ENCODE results near the gene MSI2. TPM values are rescaled to one million over a fixed set of nuclear protein-coding genes. Genes with fewer than 3 reads are reported as not detected.

Gene MSI2
- total RNA-seq, 1 experiment from 2014 or later: 174 TPM

DNA sequence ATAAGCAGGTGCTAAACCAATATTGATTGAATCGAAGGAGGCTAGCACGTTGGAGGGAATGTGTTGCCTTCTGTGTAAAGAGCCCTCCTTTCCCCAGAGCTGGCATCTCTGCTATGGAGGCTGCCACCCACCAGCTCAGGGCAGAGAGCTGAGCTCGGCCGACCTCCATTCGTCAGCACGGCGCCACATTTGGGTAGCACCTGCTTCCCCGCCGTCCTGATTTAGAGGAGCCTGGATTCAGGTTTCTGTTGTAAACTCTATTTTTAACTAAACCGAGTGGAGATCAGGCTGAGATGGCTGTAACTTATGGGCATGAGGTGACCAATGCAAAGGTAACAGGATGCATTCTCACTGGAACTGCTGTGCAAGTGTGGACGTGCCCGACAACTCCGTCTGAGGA lies 316.3 kb downstream of the MSI2 start:
- Histone ChIP-seq H3K4me1 (no peaks in the 10 kb centered on the region), H3K4me3 (ENCODE audit: low read depth, low read length) (no peak overlapping the region), H3K9me3 (no peaks in the 10 kb centered on the region), H3K36me3 (ENCODE audit: control insufficient read depth, insufficient read depth, low read length) (no peaks in the 10 kb centered on the region; the same call in 1 of the 2 replicates), H3K27me3 (replicated peaks; ENCODE audit: control insufficient read depth, insufficient read depth, low read length) (no peaks in the 10 kb centered on the region)
- TF ChIP-seq CTCF (IDR thresholded peaks at IDR 0.05; ENCODE audit: insufficient read depth in 1 of 2, low read depth in 1 of 2, low read length in 1 of 2, severe bottlenecking in 1 of 2, unreplicated experiment in 1 of 2): no peak
- ChIA-PET POLR2A (no interaction called here), CTCF (interaction anchor here (0.8 kb wide), 1 partner anchor 26 kb away, joined by 3 read pairs; no protein-coding TSS in a partner anchor)
- Mint-ChIP-seq H3K9me3 (ENCODE audit: unreplicated experiment) (no peaks in the 10 kb centered on the region), H3K36me3 (ENCODE audit: insufficient read depth, unreplicated experiment) (peaks cover 43% of the 10 kb centered on the region), H3K4me3 (ENCODE audit: unreplicated experiment) (no peak overlapping the region), H3K4me1 (ENCODE audit: low read depth, unreplicated experiment) (no peaks in the 10 kb centered on the region), H3K27ac (ENCODE audit: unreplicated experiment) (no peak overlapping the region), H3K27me3 (ENCODE audit: insufficient read depth, unreplicated experiment) (no peaks in the 10 kb centered on the region)
- no peak for DNase-seq
- no TSS peak for BruUV-seq (replicated peaks)
- intact Hi-C loops (cut with micrococcal nuclease; ENCODE audit: unreplicated experiment): no loop called here

DNA sequence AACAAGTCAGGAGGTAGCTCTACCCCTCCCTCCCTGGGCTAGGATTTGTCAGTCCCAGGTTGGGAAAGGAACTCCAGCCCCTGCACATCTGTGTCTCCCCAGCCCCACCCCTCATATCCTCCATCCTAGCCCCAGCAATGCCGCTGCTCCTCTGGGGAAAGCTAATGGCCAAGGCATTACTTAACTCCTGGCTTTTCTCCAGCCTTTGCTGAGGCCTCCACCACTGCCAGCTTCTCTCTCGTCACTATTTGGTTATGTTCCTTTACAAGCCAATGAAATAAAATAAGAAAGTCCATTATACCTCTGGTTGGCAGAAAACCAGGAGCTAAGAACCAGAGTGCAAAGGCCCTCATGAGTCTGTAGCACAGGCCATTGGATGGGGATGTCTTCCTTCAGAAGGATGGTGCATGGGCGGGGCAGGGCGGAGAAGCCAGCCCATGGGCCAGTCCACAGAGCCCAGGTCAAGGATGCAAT lies 317.8 kb downstream of the MSI2 start:
- Histone ChIP-seq H3K4me1 (no peaks in the 10 kb centered on the region), H3K27me3 (replicated peaks; ENCODE audit: control insufficient read depth, insufficient read depth, low read length) (no peaks in the 10 kb centered on the region), H3K4me3 (ENCODE audit: low read depth, low read length) (no peak overlapping the region), H3K36me3 (ENCODE audit: control insufficient read depth, insufficient read depth, low read length) (no peaks in the 10 kb centered on the region; the same call in 1 of the 2 replicates), H3K9me3 (no peaks in the 10 kb centered on the region)
- Mint-ChIP-seq H3K36me3 (ENCODE audit: insufficient read depth, unreplicated experiment) (peaks cover 43% of the 10 kb centered on the region), H3K27me3 (ENCODE audit: insufficient read depth, unreplicated experiment) (no peaks in the 10 kb centered on the region), H3K4me1 (ENCODE audit: low read depth, unreplicated experiment) (peaks cover 7% of the 10 kb centered on the region), H3K4me3 (ENCODE audit: unreplicated experiment) (no peak overlapping the region), H3K9me3 (ENCODE audit: unreplicated experiment) (no peaks in the 10 kb centered on the region), H3K27ac (ENCODE audit: unreplicated experiment) (no peak overlapping the region)
- no TSS peak for BruUV-seq (replicated peaks)
- no peak for DNase-seq
- TF ChIP-seq CTCF (IDR thresholded peaks at IDR 0.05; ENCODE audit: insufficient read depth in 1 of 2, low read depth in 1 of 2, low read length in 1 of 2, severe bottlenecking in 1 of 2, unreplicated experiment in 1 of 2): no peak
- POLR2A ChIA-PET: no interaction called here
- CTCF ChIA-PET: no interaction called here
- intact Hi-C loops (cut with micrococcal nuclease; ENCODE audit: unreplicated experiment): no loop called here

- Mint-ChIP-seq H3K9me3 (ENCODE audit: unreplicated experiment) (no peaks in the 10 kb centered on the region), H3K4me1 (ENCODE audit: low read depth, unreplicated experiment) (peaks cover 7% of the 10 kb centered on the region), H3K36me3 (ENCODE audit: insufficient read depth, unreplicated experiment) (peaks cover 41% of the 10 kb centered on the region), H3K27me3 (ENCODE audit: insufficient read depth, unreplicated experiment) (no peaks in the 10 kb centered on the region), H3K27ac (ENCODE audit: unreplicated experiment) (no peak overlapping the region), H3K4me3 (ENCODE audit: unreplicated experiment) (no peak overlapping the region)
- intact Hi-C loops (cut with micrococcal nuclease; ENCODE audit: unreplicated experiment): no loop called here
- no peak for TF ChIP-seq CTCF (IDR thresholded peaks at IDR 0.05; ENCODE audit: insufficient read depth in 1 of 2, low read depth in 1 of 2, low read length in 1 of 2, severe bottlenecking in 1 of 2, unreplicated experiment in 1 of 2)
- Histone ChIP-seq H3K27me3 (replicated peaks; ENCODE audit: control insufficient read depth, insufficient read depth, low read length) (no peaks in the 10 kb centered on the region), H3K4me3 (ENCODE audit: low read depth, low read length) (no peak overlapping the region), H3K4me1 (no peaks in the 10 kb centered on the region), H3K9me3 (no peaks in the 10 kb centered on the region), H3K36me3 (ENCODE audit: control insufficient read depth, insufficient read depth, low read length) (no peaks in the 10 kb centered on the region; the same call in 1 of the 2 replicates)
- CTCF ChIA-PET: no interaction called here
- no TSS peak for BruUV-seq (replicated peaks)
- POLR2A ChIA-PET: no interaction called here
- DNase-seq: no peak
Observed at GRCh38 chr17:57576744-57577143, 320.4 kb downstream of the MSI2 start.
